ENCODE data around the gene HCFC1R1.
A peak's percentile ranks its signal among the peaks of the same experiment; 100 is the strongest.

The HCFC1R1 gene

GRCh38 chr16:3001316-3001715 is 22.4 kb downstream of the HCFC1R1 start:
- no peak for DNase-seq (ENCODE audit: low spot score)

- no peak for DNase-seq (ENCODE audit: low spot score)
These were observed 23.2 kb downstream of the HCFC1R1 start for GRCh38 chr16:3000540-3000939.

GRCh38 chr16:2999929-3000328 is 23.8 kb downstream of the HCFC1R1 start:
- DNase-seq (ENCODE audit: low spot score) = no peak

GRCh38 chr16:2996298-2996697 is 27.4 kb downstream of the HCFC1R1 start:
- DNase-seq (ENCODE audit: low spot score) = no peak

- no peak for DNase-seq (ENCODE audit: low spot score)
These were observed 31.2 kb downstream of the HCFC1R1 start for GRCh38 chr16:2992383-2993081.

GRCh38 chr16:2991566-2992261 is 32.0 kb downstream of the HCFC1R1 start:
- no peak for DNase-seq (ENCODE audit: low spot score)

- no peak for DNase-seq (ENCODE audit: low spot score)
These were observed 32.9 kb downstream of the HCFC1R1 start for GRCh38 chr16:2990891-2991290.

GRCh38 chr16:2988590-2989099 is 35.1 kb downstream of the HCFC1R1 start:
- no peak for DNase-seq (ENCODE audit: low spot score)

GRCh38 chr16:2987833-2988232 is 35.9 kb downstream of the HCFC1R1 start:
- no peak for DNase-seq (ENCODE audit: low spot score)

- no peak for DNase-seq (ENCODE audit: low spot score)
These were observed 36.5 kb downstream of the HCFC1R1 start for GRCh38 chr16:2987286-2987685.

GRCh38 chr16:2986623-2987188 is 37.0 kb downstream of the HCFC1R1 start:
- no peak for DNase-seq (ENCODE audit: low spot score)

- DNase-seq (ENCODE audit: low spot score) = no peak
These were observed 37.8 kb downstream of the HCFC1R1 start for GRCh38 chr16:2985893-2986355.

- DNase-seq (ENCODE audit: low spot score) = no peak
These were observed 38.3 kb downstream of the HCFC1R1 start for GRCh38 chr16:2985462-2985861.

- DNase-seq (ENCODE audit: low spot score) = peak; percentile 65
These were observed 40.0 kb downstream of the HCFC1R1 start for GRCh38 chr16:2983706-2984136.

GRCh38 chr16:2982402-2982801 is 41.3 kb downstream of the HCFC1R1 start:
- DNase-seq (ENCODE audit: low spot score) = no peak

GRCh38 chr16:2981899-2982250 is 41.9 kb downstream of the HCFC1R1 start:
- no peak for DNase-seq (ENCODE audit: low spot score)

- DNase-seq (ENCODE audit: low spot score) = no peak
These were observed 42.4 kb downstream of the HCFC1R1 start for GRCh38 chr16:2981177-2981898.

GRCh38 chr16:2980227-2981176 is 43.2 kb downstream of the HCFC1R1 start, which contains the start of gene PKMYT1:
TSS of gene PKMYT1 (minus strand) at chr16:2980446. CDS start at chr16:2979657, 789 bp downstream.
- peak; percentile 90 for DNase-seq (ENCODE audit: low spot score)

GRCh38 chr16:2979669-2980226 is 44.0 kb downstream of the HCFC1R1 start:
- DNase-seq (ENCODE audit: low spot score) = no peak

- no peak for DNase-seq (ENCODE audit: low spot score)
These were observed 46.3 kb downstream of the HCFC1R1 start for GRCh38 chr16:2977440-2977839.

- no peak for DNase-seq (ENCODE audit: low spot score)
These were observed 47.1 kb downstream of the HCFC1R1 start for GRCh38 chr16:2976673-2977072.

Measured in kidney capillary endothelial cell (primary cell).